DMS153 treated with DMSO at 0.1 percent for 48 hours (cell line): Measurements from ENCODE around the gene CHRNA5.
"Not testable (repeated sequence)": the region's sequence is repeated elsewhere in the genome, so short reads cannot be mapped to it uniquely, and the experiment has no call there.

Experiments used
- DNase-seq: peaks from one replicate; lab custom pipeline; 2025; ENCODE audit not compliant: unreplicated experiment; lab: John Stamatoyannopoulos, UW

Gene CHRNA5

DNA sequence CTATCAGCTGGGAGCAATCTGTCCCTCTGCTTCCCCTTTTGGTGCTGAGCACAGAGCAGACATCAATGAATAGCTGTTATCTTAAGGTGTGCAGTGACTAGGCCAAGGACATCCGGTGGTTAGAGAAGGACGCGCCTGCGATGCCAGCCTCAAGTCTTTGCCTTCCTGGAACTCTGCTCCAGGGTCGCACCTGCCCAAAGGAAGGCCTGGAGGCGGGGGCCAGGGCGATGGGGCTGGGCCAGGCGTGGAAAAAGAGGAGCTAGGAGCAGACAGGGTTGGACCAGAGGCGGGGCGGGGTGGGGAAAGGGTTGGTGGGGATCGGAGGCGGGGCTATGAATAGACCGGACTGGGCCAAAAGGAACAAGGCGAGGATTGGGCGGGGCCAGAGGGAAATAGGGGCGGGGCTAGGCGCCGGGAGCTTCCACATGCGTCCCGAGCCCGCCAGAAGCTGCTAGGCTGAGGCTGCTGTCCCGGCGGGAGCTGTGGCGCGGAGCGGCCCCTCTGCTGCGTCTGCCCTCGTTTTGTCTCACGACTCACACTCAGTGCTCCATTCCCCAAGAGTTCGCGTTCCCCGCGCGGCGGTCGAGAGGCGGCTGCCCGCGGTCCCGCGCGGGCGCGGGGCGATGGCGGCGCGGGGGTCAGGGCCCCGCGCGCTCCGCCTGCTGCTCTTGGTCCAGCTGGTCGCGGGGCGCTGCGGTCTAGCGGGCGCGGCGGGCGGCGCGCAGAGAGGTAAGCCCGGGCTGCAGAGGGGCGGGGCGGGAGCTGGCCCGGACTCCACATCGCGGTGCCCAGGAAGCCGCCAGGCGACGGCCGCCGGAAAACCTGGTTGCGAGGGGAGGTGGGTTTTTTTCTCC, at the start of gene CHRNA5:
Gene CHRNA5 (plus strand): TSS at position 424 of the 854 bp plus-strand sequence. CDS start 200 bp downstream, at position 624.
- peak; percentile 30 for DNase-seq

DNA sequence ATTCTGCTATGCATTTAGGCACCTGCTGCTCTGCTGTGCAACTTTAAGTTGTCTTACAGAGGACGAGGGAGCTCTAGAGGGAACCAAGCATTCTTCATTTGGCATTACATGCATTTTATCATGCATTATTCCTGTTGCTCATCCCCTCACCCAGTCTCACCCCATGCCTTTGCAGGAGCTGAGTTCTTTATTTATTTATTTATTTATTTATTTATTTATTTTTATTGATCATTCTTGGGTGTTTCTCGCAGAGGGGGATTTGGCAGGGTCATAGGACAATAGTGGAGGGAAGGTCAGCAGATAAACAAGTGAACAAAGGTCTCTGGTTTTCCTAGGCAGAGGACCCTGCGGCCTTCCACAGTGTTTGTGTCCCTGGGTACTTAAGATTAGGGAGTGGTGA, 45.3 kb upstream of the CHRNA5 start:
- not testable (repeated sequence) for DNase-seq

- no peak for DNase-seq
These were observed 41.1 kb upstream of the CHRNA5 start for GRCh38 chr15:78524230-78524629.

GRCh38 chr15:78527325-78527724, 38.0 kb upstream of the CHRNA5 start:
- DNase-seq, result no peak

- DNase-seq, result no peak
These were observed 32.0 kb upstream of the CHRNA5 start for GRCh38 chr15:78533331-78533730.

DNA sequence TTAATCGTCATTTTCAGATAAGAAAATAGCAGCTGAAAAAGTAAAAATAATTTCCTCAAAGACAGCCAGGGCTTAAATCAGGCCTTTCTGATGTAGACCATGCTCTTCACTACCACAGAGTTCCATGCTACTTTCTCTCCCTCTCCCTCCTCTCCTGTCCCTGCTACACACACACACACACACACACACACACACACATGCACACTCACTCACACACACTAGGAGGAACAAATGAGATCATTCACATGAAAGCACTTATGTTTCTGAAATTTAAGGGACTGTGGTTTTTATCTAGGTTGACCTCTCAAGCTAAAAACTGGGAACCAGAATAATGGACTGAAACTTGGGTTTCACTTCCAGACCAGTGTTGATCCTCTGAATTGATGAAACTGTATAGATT, 29.2 kb upstream of the CHRNA5 start:
- DNase-seq, result no peak

- no peak for DNase-seq
These were observed 27.9 kb upstream of the CHRNA5 start for GRCh38 chr15:78537266-78537905.

- no peak for DNase-seq
These were observed 27.0 kb upstream of the CHRNA5 start for GRCh38 chr15:78538358-78538757.

- DNase-seq, result not testable (repeated sequence)
These were observed 25.7 kb upstream of the CHRNA5 start for GRCh38 chr15:78539464-78540140.

- DNase-seq, result peak; percentile 33
These were observed 25.0 kb upstream of the CHRNA5 start, which contains the start of gene PSMA4 for GRCh38 chr15:78540141-78540870. TSS of gene PSMA4 (plus strand) at chr15:78540444. CDS start at chr15:78541928, 1,484 bp downstream.

DNA sequence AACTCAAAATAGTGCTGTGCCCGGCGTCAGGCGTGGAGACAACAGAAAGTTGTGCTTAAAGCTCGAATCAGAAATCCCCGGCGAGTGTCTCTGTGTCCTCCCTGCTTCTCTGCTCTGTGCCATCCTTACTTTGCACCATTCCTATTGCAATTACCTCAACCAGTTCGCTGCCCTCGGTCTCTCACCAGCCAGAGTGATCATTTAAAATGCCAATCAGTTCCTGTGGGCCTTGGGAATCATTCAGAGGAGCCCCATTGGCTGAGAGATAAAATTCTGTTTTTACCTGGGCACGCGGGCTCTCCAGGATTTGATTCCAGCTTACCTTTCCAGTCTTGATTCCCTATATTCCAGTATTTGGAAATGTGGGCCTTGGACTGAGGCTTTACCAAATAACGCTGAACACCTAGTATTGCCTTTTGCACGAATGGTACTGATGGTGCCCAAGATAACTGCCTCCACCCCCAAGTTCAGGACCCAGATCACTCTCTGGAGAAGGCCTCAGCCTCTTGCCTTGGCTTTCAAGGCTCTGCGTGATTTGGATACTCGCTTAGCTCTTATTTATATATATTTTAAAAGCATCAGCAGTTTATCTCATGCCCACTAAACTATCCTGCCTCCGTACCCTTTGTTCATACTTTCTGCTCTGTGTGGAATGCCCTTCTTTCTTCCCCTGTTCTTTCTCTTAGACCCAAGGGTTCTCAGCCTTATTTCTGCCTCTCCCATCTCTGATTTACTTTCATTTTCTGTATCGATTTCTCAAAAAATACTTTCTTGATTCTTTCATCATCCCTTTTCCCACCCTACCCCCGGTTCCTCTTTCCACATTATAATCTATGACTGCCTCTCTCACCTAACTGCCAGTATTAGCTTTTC, 24.2 kb upstream of the CHRNA5 start:
- DNase-seq, result peak; percentile 5

- no peak for DNase-seq
These were observed 23.6 kb upstream of the CHRNA5 start for GRCh38 chr15:78541744-78542034.

DNA sequence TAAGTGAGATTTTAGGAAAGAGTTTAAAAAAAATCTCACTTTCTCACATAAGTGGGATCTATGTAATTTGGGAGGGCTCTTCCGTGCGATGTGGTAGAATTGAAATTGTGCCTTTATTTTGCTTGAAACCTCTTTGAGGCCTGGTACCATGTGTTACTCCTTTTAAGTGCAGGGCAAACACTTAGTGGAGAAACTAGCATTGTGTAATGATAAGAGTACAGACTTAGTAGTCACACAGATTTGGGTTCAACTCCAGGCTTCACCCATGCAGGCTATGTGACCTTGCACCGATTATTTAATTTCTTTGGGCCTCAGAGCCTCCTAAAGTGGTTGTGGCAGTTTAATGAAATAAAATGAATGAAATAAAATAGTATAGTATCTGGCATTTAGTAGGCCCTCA, 22.7 kb upstream of the CHRNA5 start:
- no peak for DNase-seq

- DNase-seq, result no peak
These were observed 15.1 kb upstream of the CHRNA5 start for GRCh38 chr15:78550194-78550593.

DNA sequence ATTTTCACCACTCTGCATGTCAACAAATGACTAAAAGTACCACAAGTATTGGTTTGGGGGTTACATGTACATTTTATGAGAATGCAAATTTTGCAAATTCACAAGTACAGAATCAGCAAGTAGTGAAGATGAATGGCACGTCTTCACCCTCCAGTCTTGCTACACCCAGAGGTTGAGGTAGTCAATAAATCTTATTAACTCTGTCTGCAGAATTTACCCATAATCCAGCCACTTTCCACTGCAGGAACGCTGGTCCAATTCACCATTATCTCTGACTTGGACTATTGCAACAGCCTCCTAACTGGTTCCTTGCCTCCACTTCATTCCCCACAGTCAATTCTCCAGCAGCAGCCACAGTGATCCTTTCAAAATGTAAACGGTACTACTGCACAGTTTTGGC, 14.5 kb upstream of the CHRNA5 start:
- DNase-seq, result no peak

DNA sequence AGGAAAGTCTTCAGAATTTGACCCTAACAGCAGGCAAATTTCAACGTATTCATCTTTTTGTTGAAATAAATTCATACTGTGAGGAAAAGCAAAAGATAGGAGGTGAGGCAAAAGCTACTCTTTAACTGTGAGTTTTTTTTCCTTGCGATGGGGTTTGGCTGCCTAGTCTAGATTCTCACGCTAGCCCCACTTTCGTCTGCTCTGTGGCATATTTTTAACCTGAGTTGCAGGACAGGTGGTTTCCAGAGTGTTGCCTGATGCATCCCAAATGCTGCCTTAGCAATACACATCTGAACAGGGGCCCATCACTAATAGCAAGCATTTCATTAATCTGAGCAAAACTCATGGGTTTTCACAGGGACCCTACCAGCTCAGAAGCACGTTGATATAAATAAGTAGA, 13.4 kb upstream of the CHRNA5 start:
- no peak for DNase-seq

DNA sequence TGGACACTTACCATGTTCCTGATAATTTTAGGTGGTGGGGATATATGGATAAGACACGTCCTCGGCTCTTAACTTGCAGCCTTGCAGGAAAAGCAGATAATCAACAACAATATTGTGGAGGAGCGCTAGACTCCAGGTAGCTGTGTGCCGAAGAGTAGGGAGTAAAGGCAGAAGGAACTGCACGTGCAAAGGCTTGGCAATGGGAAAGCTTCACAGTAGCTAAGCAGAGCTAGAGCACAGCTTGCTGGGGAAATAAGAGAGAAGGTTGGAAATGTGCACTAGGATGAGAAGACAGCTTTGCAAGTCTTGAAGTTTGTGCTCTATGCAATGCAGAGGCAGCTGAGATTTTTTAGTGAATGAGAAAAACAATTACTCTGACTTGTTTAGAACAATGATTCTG, 12.7 kb upstream of the CHRNA5 start:
- DNase-seq, result no peak

DNA sequence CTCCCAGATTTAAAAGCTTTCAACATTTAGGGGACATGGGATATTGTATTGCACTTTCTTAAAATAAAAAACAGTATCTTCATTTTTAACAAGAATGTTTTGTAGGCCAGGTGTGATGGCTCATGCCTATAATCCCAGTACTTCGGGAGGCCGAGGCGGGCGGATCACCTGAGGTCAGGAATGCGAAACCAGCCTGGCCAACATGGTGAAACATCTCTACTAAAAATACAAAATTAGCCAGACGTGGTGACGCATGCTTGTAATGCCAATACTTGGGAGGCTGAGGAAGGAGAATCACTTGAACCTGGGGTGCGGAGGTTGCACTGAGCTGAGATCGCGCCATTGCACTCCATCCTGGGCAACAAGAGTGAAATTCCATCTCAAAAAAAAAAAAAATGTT, 5.1 kb upstream of the CHRNA5 start:
- DNase-seq, result not testable (repeated sequence)

- DNase-seq, result no peak
These were observed 3.8 kb upstream of the CHRNA5 start for GRCh38 chr15:78561490-78561889.

GRCh38 chr15:78563092-78563491, 2.2 kb upstream of the CHRNA5 start:
- DNase-seq, result no peak
